Cardiac muscle cell (in vitro differentiated cells and primary cell): ENCODE data around the gene GRK2. TPM values are rescaled to one million over a fixed set of nuclear protein-coding genes. Genes with fewer than 3 reads are reported as not detected.

ENCODE experiments used
- DNase-seq, 2 donors: peaks; one replicate each; pipeline versions ENCODE4 v3.0.0 to v3.0.0-alpha.2; 2010 to 2017; ENCODE audit warnings: low read depth in 1 of 2, low spot score in 1 of 2
- H3K27ac ChIP-seq: fragments of 200-600 bp; sonication (generic); 2 replicates; pipeline ENCODE4 v1.5.1; 2016
- H3K27me3 ChIP-seq: fragments of 200-600 bp; sonication (generic); 2 replicates; pipeline ENCODE4 v1.6.0; 2016; ENCODE audit warnings: control low read depth
- H3K36me3 ChIP-seq: fragments of 200-600 bp; sonication (generic); 2 replicates; pipeline ENCODE4 v1.5.1; 2016; ENCODE audit warnings: control low read depth
- H3K4me1 ChIP-seq: fragments of 200-600 bp; sonication (generic); 2 replicates; pipeline ENCODE4 v1.8.1; 2017; ENCODE audit warnings: low read depth, mild to moderate bottlenecking, mixed run types
- H3K4me3 ChIP-seq: fragments of 200-600 bp; sonication (generic); 2 replicates; pipeline ENCODE4 v1.5.1; 2016; ENCODE audit warnings: mild to moderate bottlenecking
- H3K9me3 ChIP-seq: fragments of 200-600 bp; sonication (generic); 2 replicates; pipeline ENCODE4 v1.5.1; 2017; ENCODE audit warnings: low read depth, mild to moderate bottlenecking, control low read depth
- polyA plus RNA-seq: library from polyadenylated mRNA; unstranded; fragments of >200 nt; fragmentation: Nextera tagmentation; extraction: Ambion mirVana; gene quantifications from 2 replicates; pipeline ENCODE4 v1.2.1, GENCODE V29; 2016
- total RNA-seq: library from RNA; depleted of rRNA; stranded (reverse); fragments of >200 nt; gene quantifications from 2 replicates; pipeline ENCODE4 v1.2.3, GENCODE V29; 2016
- TF ChIP-seq, protein P1 (sequence below): IDR thresholded peaks from 2 replicates; pipeline ENCODE4 v1.5.1; 2012; ENCODE audit warnings: low read depth, mild to moderate bottlenecking, low read length

GRK2 gene
- total and polyA plus RNA-seq, 2 experiments from 2014 or later = 62.9 to 72.1 TPM

DNA sequence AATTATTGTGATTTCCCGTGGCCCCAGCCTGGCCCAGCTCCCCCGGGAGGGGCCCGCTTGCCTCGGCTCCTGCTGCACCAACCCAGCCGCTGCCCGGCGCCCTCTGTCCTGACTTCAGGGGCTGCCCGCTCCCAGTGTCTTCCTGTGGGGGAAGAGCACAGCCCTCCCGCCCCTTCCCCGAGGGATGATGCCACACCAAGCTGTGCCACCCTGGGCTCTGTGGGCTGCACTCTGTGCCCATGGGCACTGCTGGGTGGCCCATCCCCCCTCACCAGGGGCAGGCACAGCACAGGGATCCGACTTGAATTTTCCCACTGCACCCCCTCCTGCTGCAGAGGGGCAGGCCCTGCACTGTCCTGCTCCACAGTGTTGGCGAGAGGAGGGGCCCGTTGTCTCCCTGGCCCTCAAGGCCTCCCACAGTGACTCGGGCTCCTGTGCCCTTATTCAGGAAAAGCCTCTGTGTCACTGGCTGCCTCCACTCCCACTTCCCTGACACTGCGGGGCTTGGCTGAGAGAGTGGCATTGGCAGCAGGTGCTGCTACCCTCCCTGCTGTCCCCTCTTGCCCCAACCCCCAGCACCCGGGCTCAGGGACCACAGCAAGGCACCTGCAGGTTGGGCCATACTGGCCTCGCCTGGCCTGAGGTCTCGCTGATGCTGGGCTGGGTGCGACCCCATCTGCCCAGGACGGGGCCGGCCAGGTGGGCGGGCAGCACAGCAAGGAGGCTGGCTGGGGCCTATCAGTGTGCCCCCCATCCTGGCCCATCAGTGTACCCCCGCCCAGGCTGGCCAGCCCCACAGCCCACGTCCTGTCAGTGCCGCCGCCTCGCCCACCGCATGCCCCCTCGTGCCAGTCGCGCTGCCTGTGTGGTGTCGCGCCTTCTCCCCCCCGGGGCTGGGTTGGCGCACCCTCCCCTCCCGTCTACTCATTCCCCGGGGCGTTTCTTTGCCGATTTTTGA is 19.5 kb downstream of the GRK2 start:
- Histone ChIP-seq H3K4me3 (no peak overlapping the region), H3K4me1 (peaks cover 15% of the 10 kb centered on the region), H3K27me3 (no peaks in the 10 kb centered on the region), H3K27ac (no peak overlapping the region), H3K36me3 (peaks cover 29% of the 10 kb centered on the region), H3K9me3 (no peaks in the 10 kb centered on the region)
- no peak for DNase-seq
- TF ChIP-seq, protein P1, sequence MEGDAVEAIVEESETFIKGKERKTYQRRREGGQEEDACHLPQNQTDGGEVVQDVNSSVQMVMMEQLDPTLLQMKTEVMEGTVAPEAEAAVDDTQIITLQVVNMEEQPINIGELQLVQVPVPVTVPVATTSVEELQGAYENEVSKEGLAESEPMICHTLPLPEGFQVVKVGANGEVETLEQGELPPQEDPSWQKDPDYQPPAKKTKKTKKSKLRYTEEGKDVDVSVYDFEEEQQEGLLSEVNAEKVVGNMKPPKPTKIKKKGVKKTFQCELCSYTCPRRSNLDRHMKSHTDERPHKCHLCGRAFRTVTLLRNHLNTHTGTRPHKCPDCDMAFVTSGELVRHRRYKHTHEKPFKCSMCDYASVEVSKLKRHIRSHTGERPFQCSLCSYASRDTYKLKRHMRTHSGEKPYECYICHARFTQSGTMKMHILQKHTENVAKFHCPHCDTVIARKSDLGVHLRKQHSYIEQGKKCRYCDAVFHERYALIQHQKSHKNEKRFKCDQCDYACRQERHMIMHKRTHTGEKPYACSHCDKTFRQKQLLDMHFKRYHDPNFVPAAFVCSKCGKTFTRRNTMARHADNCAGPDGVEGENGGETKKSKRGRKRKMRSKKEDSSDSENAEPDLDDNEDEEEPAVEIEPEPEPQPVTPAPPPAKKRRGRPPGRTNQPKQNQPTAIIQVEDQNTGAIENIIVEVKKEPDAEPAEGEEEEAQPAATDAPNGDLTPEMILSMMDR = no peak

DNA sequence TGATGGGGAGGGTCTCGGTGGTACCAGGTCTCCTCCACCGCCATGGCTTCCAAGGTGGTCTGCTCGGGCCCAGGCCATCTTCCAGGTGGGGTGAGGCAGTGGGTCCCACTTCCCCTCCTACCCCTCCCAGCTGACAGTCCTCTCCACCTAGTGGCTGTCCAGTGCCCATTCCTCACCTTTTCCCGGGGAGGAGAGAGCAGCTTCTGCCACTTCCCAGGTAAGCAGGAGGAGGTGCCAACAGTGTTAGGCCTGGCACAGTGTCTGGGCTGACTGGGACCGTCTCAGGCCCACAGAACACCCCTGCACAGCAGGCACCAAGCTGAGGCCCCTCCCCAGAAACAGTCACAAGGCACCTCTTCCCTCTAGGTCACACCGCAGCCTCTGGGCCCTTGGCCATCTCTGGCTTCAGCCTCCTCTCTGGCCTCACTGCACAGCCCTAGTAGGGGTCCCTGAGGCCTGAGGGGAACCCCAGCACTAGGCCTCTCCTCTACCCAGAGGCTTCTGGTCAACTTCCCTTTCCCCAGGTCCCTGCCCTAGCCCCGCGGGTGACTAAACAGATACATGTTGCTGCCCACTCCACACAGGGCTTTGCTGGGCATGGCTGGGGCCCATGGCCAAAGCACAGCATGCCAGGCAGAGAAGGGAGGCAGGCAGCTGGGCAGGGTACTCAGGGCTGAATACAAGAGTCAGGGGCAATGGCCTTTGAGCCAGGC is 20.5 kb downstream of the GRK2 start:
- TF ChIP-seq, protein P1 = no peak
- Histone ChIP-seq H3K27ac (peak overlapping the region; percentile 78), H3K36me3 (peaks cover 24% of the 10 kb centered on the region), H3K9me3 (no peaks in the 10 kb centered on the region), H3K4me1 (peaks cover 15% of the 10 kb centered on the region), H3K4me3 (no peak overlapping the region), H3K27me3 (no peaks in the 10 kb centered on the region)
- DNase-seq = no peak

DNA sequence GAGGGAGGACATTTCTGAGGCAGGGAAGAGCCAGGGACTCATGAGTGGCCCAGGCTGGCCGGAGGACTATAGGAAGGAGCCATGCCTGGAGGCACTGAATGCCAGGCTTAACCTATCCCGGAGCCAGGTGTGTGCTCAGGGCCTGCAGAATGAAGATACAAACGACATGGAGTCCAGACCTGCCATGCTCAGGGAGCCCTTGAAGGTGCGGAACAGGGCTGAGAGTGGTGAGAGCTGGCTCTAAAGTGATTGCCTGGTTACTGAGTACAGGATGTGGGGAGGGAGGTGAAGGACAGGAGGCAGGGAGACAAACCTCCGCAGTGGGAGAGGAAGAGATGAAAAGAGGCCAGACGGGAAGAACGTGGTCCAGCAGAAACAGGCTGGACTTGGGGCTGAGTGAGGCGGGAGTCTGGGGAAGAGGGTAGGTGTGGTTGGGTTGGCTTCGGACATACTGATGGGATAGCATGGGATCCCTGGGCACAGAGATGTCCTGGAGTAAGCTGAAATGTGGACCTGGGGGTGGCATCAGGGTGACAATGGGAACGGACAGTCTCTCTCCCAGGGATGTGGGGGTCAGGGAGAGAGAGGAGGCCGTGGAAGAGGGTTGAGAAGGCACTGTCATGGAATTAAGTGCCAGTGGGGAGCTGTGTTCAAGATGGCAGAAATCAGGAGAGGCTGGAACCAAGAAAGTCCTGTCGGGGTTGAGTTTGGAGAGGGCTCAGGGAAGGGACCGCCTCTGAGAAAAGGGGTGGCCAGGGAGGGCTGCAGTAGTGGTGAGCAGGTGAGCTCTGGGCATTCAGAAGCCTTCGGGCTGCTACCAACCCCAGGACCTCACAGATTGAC is 21.3 kb downstream of the GRK2 start:
- no peak for DNase-seq
- TF ChIP-seq, protein P1 = no peak
- H3K4me1 ChIP-seq = peaks cover 15% of the 10 kb centered on the region

DNA sequence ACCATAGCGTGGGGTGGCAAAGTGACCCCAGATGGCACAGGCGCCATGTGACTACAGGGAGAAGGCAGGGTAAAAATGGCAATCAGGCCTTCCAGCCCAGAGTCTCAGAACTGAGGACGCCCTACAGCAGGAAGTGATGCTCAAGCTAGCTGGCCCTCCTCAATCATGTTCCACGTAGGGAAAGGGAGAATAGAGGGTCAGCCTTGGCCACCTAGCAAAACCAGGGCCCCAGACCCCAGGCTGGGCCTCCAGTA is 21.9 kb downstream of the GRK2 start:
- H3K4me3 ChIP-seq = peak overlapping the region; percentile 56
- H3K9me3 ChIP-seq = no peaks in the 10 kb centered on the region
- TF ChIP-seq, protein P1 = no peak
- peak overlapping the region; percentile 78 for H3K27ac ChIP-seq
- no peak for DNase-seq
- H3K27me3 ChIP-seq = no peaks in the 10 kb centered on the region
- peaks cover 18% of the 10 kb centered on the region for H3K36me3 ChIP-seq
- H3K4me1 ChIP-seq = peaks cover 15% of the 10 kb centered on the region

More for the DNA sequence above, 21.3 kb downstream of the GRK2 start:
- no peak overlapping the region for H3K4me3 ChIP-seq
- H3K27me3 ChIP-seq = no peaks in the 10 kb centered on the region
- H3K36me3 ChIP-seq = peaks cover 23% of the 10 kb centered on the region
- no peaks in the 10 kb centered on the region for H3K9me3 ChIP-seq
- peak overlapping the region; percentile 78 for H3K27ac ChIP-seq
